ENCODE results near the gene CDC42EP1.
A peak's percentile ranks its signal among the peaks of the same experiment; 100 is the strongest.

CDC42EP1 gene

GRCh38 chr22:37557321-37558001 lies 2.8 kb upstream of the CDC42EP1 start:
- H3K27ac ChIP-seq (ENCODE audit: low read depth, low read length) = no peak overlapping the region
- peaks cover 0 to 2% (median 0%) of the 10 kb centered on the region in 5 donors for H3K27me3 ChIP-seq (ENCODE audit: control insufficient read depth in 5 of 5, insufficient read depth in 4 of 5, low read length in 5 of 5)
- peak overlapping the region in 1 of 5 donors; percentile 9 for H3K9ac ChIP-seq (ENCODE audit: low read length in 5 of 5)
- no peak overlapping the region for H3K4me3 ChIP-seq (ENCODE audit: low read depth in 1 of 5, low read length in 5 of 5)
- H3K36me3 ChIP-seq (ENCODE audit: control insufficient read depth in 5 of 5, insufficient read depth in 5 of 5, low read length in 5 of 5) = no peaks in the 10 kb centered on the region
- H3K4me1 ChIP-seq (ENCODE audit: control insufficient read depth in 5 of 5, insufficient read depth in 5 of 5, low read length in 5 of 5) = peaks cover 8 to 51% (median 42%) of the 10 kb centered on the region in 5 donors
- H3K9me3 ChIP-seq (ENCODE audit: control insufficient read depth in 5 of 5, low read length in 5 of 5) = no peaks in the 10 kb centered on the region

DNA sequence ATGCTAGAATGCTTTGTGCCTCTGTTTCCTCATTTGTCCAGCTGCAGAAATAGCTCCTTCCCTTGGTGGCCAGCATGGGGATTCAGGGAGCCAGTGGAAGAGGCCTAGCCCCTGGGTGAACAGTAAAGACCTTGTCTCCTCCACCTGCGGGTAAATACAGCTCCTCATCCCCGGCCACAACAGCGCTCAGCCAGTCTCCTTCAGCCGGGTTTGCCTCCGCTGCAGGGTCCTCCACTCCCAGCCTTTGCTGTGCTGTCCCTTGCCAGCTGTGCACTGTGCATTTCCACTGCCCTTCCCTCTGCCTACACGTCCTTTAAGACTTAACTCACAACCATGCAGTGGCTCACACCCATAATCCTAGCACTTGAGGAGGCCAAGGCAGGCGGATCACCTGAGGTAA lies 1.5 kb upstream of the CDC42EP1 start:
- no peak overlapping the region for H3K9ac ChIP-seq (ENCODE audit: low read length in 5 of 5)
- H3K4me3 ChIP-seq (ENCODE audit: low read depth in 1 of 5, low read length in 5 of 5) = no peak overlapping the region
- H3K36me3 ChIP-seq (ENCODE audit: control insufficient read depth in 5 of 5, insufficient read depth in 5 of 5, low read length in 5 of 5) = no peaks in the 10 kb centered on the region
- peaks cover 11 to 58% (median 50%) of the 10 kb centered on the region in 5 donors for H3K4me1 ChIP-seq (ENCODE audit: control insufficient read depth in 5 of 5, insufficient read depth in 5 of 5, low read length in 5 of 5)
- no peaks in the 10 kb centered on the region for H3K9me3 ChIP-seq (ENCODE audit: control insufficient read depth in 5 of 5, low read length in 5 of 5)
- peak overlapping the region; percentile 89 for H3K27ac ChIP-seq (ENCODE audit: low read depth, low read length)
- H3K27me3 ChIP-seq (ENCODE audit: control insufficient read depth in 5 of 5, insufficient read depth in 4 of 5, low read length in 5 of 5) = peaks cover 0 to 2% (median 0%) of the 10 kb centered on the region in 5 donors

DNA sequence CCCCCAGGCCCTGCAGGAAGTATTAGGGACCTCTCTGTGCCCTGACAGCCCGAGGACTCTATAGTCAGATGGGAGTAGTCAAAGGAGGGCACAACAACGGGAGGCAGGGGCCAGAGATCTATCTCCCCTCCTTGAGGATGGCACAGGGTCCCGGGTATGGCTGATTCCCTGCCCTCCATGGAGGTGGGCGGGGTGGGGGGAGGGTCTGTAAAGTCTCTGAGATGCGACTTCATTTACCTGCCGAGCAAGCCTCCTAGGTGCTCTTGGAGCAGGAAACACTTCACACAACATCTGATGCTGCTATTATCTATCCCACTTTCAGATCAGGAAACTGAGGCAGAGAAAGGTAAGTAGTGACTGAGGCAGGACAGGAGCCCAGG lies 769 bp upstream of the CDC42EP1 start:
- H3K27me3 ChIP-seq (ENCODE audit: control insufficient read depth in 5 of 5, insufficient read depth in 4 of 5, low read length in 5 of 5) = peaks cover 0 to 2% (median 0%) of the 10 kb centered on the region in 5 donors
- H3K4me3 ChIP-seq (ENCODE audit: low read depth in 1 of 5, low read length in 5 of 5) = peak overlapping the region in 4 of 5 donors; percentile 53 to 87 (median 54)
- peak overlapping the region; percentile 89 for H3K27ac ChIP-seq (ENCODE audit: low read depth, low read length)
- H3K36me3 ChIP-seq (ENCODE audit: control insufficient read depth in 5 of 5, insufficient read depth in 5 of 5, low read length in 5 of 5) = peaks cover 0 to 2% (median 0%) of the 10 kb centered on the region in 5 donors
- H3K4me1 ChIP-seq (ENCODE audit: control insufficient read depth in 5 of 5, insufficient read depth in 5 of 5, low read length in 5 of 5) = peaks cover 18 to 65% (median 57%) of the 10 kb centered on the region in 5 donors
- H3K9ac ChIP-seq (ENCODE audit: low read length in 5 of 5) = peak overlapping the region; percentile 68 to 92 (median 87)
- no peaks in the 10 kb centered on the region for H3K9me3 ChIP-seq (ENCODE audit: control insufficient read depth in 5 of 5, low read length in 5 of 5)

GRCh38 chr22:37560608-37561211 lies 430 bp downstream of the CDC42EP1 start:
- Histone ChIP-seq H3K9ac (ENCODE audit: low read length in 5 of 5) (peak overlapping the region; percentile 56 to 99 (median 97)), H3K27me3 (ENCODE audit: control insufficient read depth in 5 of 5, insufficient read depth in 4 of 5, low read length in 5 of 5) (peaks cover 0 to 2% (median 0%) of the 10 kb centered on the region in 5 donors), H3K36me3 (ENCODE audit: control insufficient read depth in 5 of 5, insufficient read depth in 5 of 5, low read length in 5 of 5) (peaks cover 0 to 3% (median under 1%) of the 10 kb centered on the region in 5 donors), H3K4me3 (ENCODE audit: low read depth in 1 of 5, low read length in 5 of 5) (peak overlapping the region; percentile 55 to 88 (median 87)), H3K4me1 (ENCODE audit: control insufficient read depth in 5 of 5, insufficient read depth in 5 of 5, low read length in 5 of 5) (peaks cover 19 to 77% (median 62%) of the 10 kb centered on the region in 5 donors), H3K27ac (ENCODE audit: low read depth, low read length) (peak overlapping the region; percentile 91), H3K9me3 (ENCODE audit: control insufficient read depth in 5 of 5, low read length in 5 of 5) (no peaks in the 10 kb centered on the region)

GRCh38 chr22:37561212-37562048 lies 1.1 kb downstream of the CDC42EP1 start:
- peak overlapping the region; percentile 91 for H3K27ac ChIP-seq (ENCODE audit: low read depth, low read length)
- peaks cover 0 to 10% (median 8%) of the 10 kb centered on the region in 5 donors for H3K36me3 ChIP-seq (ENCODE audit: control insufficient read depth in 5 of 5, insufficient read depth in 5 of 5, low read length in 5 of 5)

GRCh38 chr22:37562049-37562875 lies 2.0 kb downstream of the CDC42EP1 start:
- H3K27me3 ChIP-seq (ENCODE audit: control insufficient read depth in 5 of 5, insufficient read depth in 4 of 5, low read length in 5 of 5) = no peaks in the 10 kb centered on the region
- peaks cover 23 to 82% (median 67%) of the 10 kb centered on the region in 5 donors for H3K4me1 ChIP-seq (ENCODE audit: control insufficient read depth in 5 of 5, insufficient read depth in 5 of 5, low read length in 5 of 5)

More at GRCh38 chr22:37561212-37562048, 1.1 kb downstream of the CDC42EP1 start:
- no peaks in the 10 kb centered on the region for H3K9me3 ChIP-seq (ENCODE audit: control insufficient read depth in 5 of 5, low read length in 5 of 5)
- H3K27me3 ChIP-seq (ENCODE audit: control insufficient read depth in 5 of 5, insufficient read depth in 4 of 5, low read length in 5 of 5) = no peaks in the 10 kb centered on the region
- peak overlapping the region; percentile 80 to 92 (median 87) for H3K4me3 ChIP-seq (ENCODE audit: low read depth in 1 of 5, low read length in 5 of 5)
- H3K4me1 ChIP-seq (ENCODE audit: control insufficient read depth in 5 of 5, insufficient read depth in 5 of 5, low read length in 5 of 5) = peaks cover 20 to 82% (median 67%) of the 10 kb centered on the region in 5 donors
- H3K9ac ChIP-seq (ENCODE audit: low read length in 5 of 5) = peak overlapping the region; percentile 56 to 99 (median 97)

DNA sequence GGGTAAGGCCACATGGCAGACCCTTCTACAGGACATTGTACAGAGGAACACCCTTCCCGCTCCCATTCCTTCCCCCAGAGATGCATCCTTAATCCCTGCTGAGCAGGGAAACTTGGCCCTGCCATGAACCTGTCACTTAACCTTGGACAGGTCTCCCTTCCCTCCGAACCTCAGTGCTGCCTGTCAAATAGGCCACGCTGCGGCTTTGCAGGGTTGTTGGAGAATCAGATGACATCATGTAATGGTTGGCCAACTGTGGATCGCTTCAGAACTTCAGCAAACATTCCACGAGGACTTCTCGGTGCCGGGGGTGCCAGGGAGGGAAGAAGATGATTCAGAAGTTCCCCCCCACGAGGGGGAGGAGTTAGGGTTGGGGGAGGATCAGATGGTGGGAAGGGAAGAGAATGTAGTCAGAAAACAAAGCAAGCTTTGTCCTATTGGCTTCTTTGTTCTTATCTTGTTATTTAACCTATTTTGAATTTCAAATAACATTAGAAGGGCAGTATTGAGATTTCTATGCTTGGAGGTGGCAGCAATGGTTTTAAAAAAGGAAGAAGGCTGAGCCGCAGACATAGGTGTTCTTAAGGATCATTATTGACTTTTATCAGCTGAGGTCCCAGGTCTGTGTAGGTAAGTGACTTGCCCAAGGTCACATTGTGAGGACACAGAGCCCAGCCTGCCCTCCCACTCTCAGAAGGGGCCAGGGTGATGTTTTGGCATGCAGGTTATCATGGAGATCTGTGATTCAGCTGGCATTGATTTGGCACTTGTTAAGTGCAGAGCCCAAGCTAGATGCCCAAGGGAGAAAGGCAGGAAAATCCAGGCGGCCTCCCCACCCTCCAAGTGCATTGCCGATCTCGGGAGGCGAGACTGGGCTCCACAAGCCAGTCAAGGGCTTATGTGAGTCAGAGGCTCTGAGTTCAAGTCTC lies 3.1 kb downstream of the CDC42EP1 start:
- H3K4me3 ChIP-seq (ENCODE audit: low read depth in 1 of 5, low read length in 5 of 5) = peak overlapping the region; percentile 7 to 45 (median 19)
- no peaks in the 10 kb centered on the region for H3K9me3 ChIP-seq (ENCODE audit: control insufficient read depth in 5 of 5, low read length in 5 of 5)
- peaks cover 23 to 87% (median 72%) of the 10 kb centered on the region in 5 donors for H3K4me1 ChIP-seq (ENCODE audit: control insufficient read depth in 5 of 5, insufficient read depth in 5 of 5, low read length in 5 of 5)
- peak overlapping the region; percentile 39 to 99 (median 56) for H3K9ac ChIP-seq (ENCODE audit: low read length in 5 of 5)
- peaks cover 0 to 29% (median 26%) of the 10 kb centered on the region in 5 donors for H3K36me3 ChIP-seq (ENCODE audit: control insufficient read depth in 5 of 5, insufficient read depth in 5 of 5, low read length in 5 of 5)
- H3K27me3 ChIP-seq (ENCODE audit: control insufficient read depth in 5 of 5, insufficient read depth in 4 of 5, low read length in 5 of 5) = no peaks in the 10 kb centered on the region
- H3K27ac ChIP-seq (ENCODE audit: low read depth, low read length) = peak overlapping the region; percentile 91

More at GRCh38 chr22:37562049-37562875, 2.0 kb downstream of the CDC42EP1 start:
- Histone ChIP-seq H3K36me3 (ENCODE audit: control insufficient read depth in 5 of 5, insufficient read depth in 5 of 5, low read length in 5 of 5) (peaks cover 0 to 18% (median 14%) of the 10 kb centered on the region in 5 donors), H3K27ac (ENCODE audit: low read depth, low read length) (peak overlapping the region; percentile 91), H3K9me3 (ENCODE audit: control insufficient read depth in 5 of 5, low read length in 5 of 5) (no peaks in the 10 kb centered on the region), H3K4me3 (ENCODE audit: low read depth in 1 of 5, low read length in 5 of 5) (peak overlapping the region; percentile 45 to 88 (median 87)), H3K9ac (ENCODE audit: low read length in 5 of 5) (peak overlapping the region; percentile 77 to 99 (median 97))

GRCh38 chr22:37564111-37564711 lies 3.9 kb downstream of the CDC42EP1 start:
- H3K4me1 ChIP-seq (ENCODE audit: control insufficient read depth in 5 of 5, insufficient read depth in 5 of 5, low read length in 5 of 5) = peaks cover 23 to 81% (median 72%) of the 10 kb centered on the region in 5 donors
- no peaks in the 10 kb centered on the region for H3K27me3 ChIP-seq (ENCODE audit: control insufficient read depth in 5 of 5, insufficient read depth in 4 of 5, low read length in 5 of 5)
- H3K36me3 ChIP-seq (ENCODE audit: control insufficient read depth in 5 of 5, insufficient read depth in 5 of 5, low read length in 5 of 5) = peaks cover 0 to 37% (median 34%) of the 10 kb centered on the region in 5 donors
- H3K9ac ChIP-seq (ENCODE audit: low read length in 5 of 5) = peak overlapping the region in 4 of 5 donors; percentile 31 to 68 (median 52)
- H3K9me3 ChIP-seq (ENCODE audit: control insufficient read depth in 5 of 5, low read length in 5 of 5) = no peaks in the 10 kb centered on the region
- H3K27ac ChIP-seq (ENCODE audit: low read depth, low read length) = peak overlapping the region; percentile 91
- peak overlapping the region in 4 of 5 donors; percentile 15 to 45 (median 20) for H3K4me3 ChIP-seq (ENCODE audit: low read depth in 1 of 5, low read length in 5 of 5)

All from subcutaneous abdominal adipose tissue (tissue), 5 donors.